Hepatocyte (in vitro differentiated cells): ENCODE results near the gene FAM110A. TPM values are rescaled to one million over a fixed set of nuclear protein-coding genes. Genes with fewer than 3 reads are reported as not detected.

Experiments
- DNase-seq: peaks from one replicate; pipeline ENCODE4 v3.0.0-alpha.2; 2016; ENCODE audit warnings: low spot score
- H2AFZ ChIP-seq: fragments of 200-600 bp; sonication (generic); 2 replicates; pipeline ENCODE4 v1.6.0; 2016; ENCODE audit warnings: antibody characterized with exemption, mild to moderate bottlenecking
- H3K27ac ChIP-seq: fragments of 200-600 bp; sonication (generic); 2 replicates; pipeline ENCODE4 v1.5.1; 2016; ENCODE audit warnings: mild to moderate bottlenecking
- H3K27me3 ChIP-seq: fragments of 200-600 bp; sonication (generic); 2 replicates; pipeline ENCODE4 v1.6.1; 2016
- H3K36me3 ChIP-seq: fragments of 200-600 bp; sonication (generic); replicated peaks from 2 replicates; pipeline ENCODE4 v1.5.1; 2016; ENCODE audit warnings: low read depth; ENCODE audit not compliant: insufficient read depth
- H3K4me1 ChIP-seq: fragments of 200-600 bp; sonication (generic); 2 replicates; pipeline ENCODE4 v1.5.1; 2016; ENCODE audit warnings: mild to moderate bottlenecking, moderate library complexity; ENCODE audit not compliant: insufficient read depth
- H3K4me2 ChIP-seq: fragments of 200-600 bp; sonication (generic); 2 replicates; pipeline ENCODE4 v1.6.0; 2016
- H3K4me3 ChIP-seq: fragments of 200-600 bp; sonication (generic); 2 replicates; pipeline ENCODE4 v1.5.1; 2016; ENCODE audit warnings: mild to moderate bottlenecking
- H3K79me2 ChIP-seq: fragments of 200-600 bp; sonication (generic); 2 replicates; pipeline ENCODE4 v1.6.0; 2017; ENCODE audit warnings: mild to moderate bottlenecking
- H3K9me2 ChIP-seq: fragments of 200-600 bp; sonication (generic); replicated peaks from 2 replicates; pipeline ENCODE4 v1.6.0; 2017; ENCODE audit warnings: mild to moderate bottlenecking; ENCODE audit not compliant: insufficient read depth
- H3K9me3 ChIP-seq: fragments of 200-600 bp; sonication (generic); 2 replicates; pipeline ENCODE4 v1.5.1; 2016; ENCODE audit warnings: low read depth, mild to moderate bottlenecking
- H4K20me1 ChIP-seq: fragments of 200-600 bp; sonication (generic); 2 replicates; pipeline ENCODE4 v1.6.0; 2016; ENCODE audit warnings: mild to moderate bottlenecking; ENCODE audit not compliant: insufficient read depth, poor library complexity, severe bottlenecking
- CTCF ChIP-seq: fragments of 200-600 bp; sonication (generic); IDR thresholded peaks from 2 replicates; pipeline ENCODE4 v1.5.1; 2016; ENCODE audit warnings: antibody characterized with exemption, mild to moderate bottlenecking; ENCODE audit not compliant: poor library complexity
- EZH2 ChIP-seq: fragments of 200-600 bp; sonication (generic); IDR thresholded peaks from 2 replicates; pipeline ENCODE4 v1.6.1; 2016; ENCODE audit warnings: antibody characterized with exemption, mild to moderate bottlenecking, borderline replicate concordance
- EZH2phosphoT487 ChIP-seq: fragments of 200-600 bp; sonication (generic); IDR thresholded peaks from one replicate; pipeline ENCODE4 v1.6.1; 2018; ENCODE audit warnings: antibody characterized with exemption, mild to moderate bottlenecking, low read depth, moderate library complexity; ENCODE audit not compliant: unreplicated experiment, severe bottlenecking
- WGBS: methylation state at CpG from one replicate; pipeline ENCODE4 v1.1.6; 2016; ENCODE audit warnings: low lambda C conversion rate; ENCODE audit errors: missing lambda C conversion rate; 5-methylcytosine and 5-hydroxymethylcytosine counted together
- polyA plus RNA-seq: library from polyadenylated mRNA; unstranded; fragments of >200 nt; fragmentation: Nextera tagmentation; extraction: Ambion mirVana; gene quantifications from 2 replicates; pipeline ENCODE4 v1.2.1, GENCODE V29; 2016
- total RNA-seq: library from RNA; depleted of rRNA; stranded (reverse); fragments of >200 nt; gene quantifications from 2 replicates; pipeline ENCODE4 v1.2.3, GENCODE V29; 2014

FAM110A gene
- total and polyA plus RNA-seq, 2 experiments from 2014 or later, result 4.6 to 6.1 TPM

DNA sequence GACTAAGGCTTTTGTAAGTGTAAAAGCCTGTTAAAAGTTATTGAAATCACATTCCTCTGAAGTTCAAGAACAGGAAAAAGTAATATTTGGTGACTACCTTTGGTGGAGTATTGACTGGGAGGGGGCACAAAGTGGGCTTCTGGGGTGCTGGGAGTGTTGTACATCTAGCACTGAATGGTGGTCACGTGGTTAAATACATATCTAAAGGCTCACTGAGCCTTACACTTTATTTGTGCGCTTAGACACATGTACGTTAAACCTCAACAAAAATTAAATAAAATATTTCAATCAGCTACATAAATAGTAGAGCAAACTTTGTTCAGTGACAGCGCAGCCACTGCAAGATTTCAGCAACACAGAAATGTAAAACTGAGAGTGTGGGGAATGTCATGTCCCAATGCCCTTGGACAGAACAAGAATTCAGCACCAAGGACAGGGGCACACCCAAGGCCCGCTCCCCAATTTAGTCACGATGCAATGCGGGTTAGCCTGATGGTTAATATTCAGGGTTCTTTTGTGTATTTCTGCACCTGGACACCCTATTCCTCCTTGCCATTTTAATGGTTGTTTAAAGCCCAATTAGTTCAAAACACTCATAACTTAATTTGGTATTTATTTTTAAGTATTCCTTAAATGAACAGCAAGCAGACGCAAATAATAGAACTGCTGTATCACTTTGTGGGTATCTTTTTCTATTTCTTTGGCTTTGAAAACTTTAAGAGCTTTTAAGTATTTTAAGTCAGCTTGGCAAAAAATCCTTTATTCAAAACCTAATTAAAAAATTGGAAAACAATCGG lies 45.2 kb downstream of the FAM110A start:
- WGBS, result 54% methylated on average over 9 of the region's 9 CpGs
- no peak overlapping the region for H2AFZ ChIP-seq
- no peaks in the 10 kb centered on the region for H3K79me2 ChIP-seq
- H3K27me3 ChIP-seq, result no peaks in the 10 kb centered on the region
- no peaks in the 10 kb centered on the region for H3K9me3 ChIP-seq
- no peak overlapping the region for H3K4me2 ChIP-seq
- DNase-seq, result peak; percentile 65
- no peak overlapping the region for H3K4me3 ChIP-seq
- H4K20me1 ChIP-seq, result no peaks in the 10 kb centered on the region
- H3K27ac ChIP-seq, result no peak overlapping the region
- H3K9me2 ChIP-seq, result no peaks in the 10 kb centered on the region
- TF ChIP-seq EZH2, result no peak
- no peak for TF ChIP-seq EZH2phosphoT487
- no peak for TF ChIP-seq CTCF
- H3K36me3 ChIP-seq, result no peaks in the 10 kb centered on the region
- no peaks in the 10 kb centered on the region for H3K4me1 ChIP-seq

DNA sequence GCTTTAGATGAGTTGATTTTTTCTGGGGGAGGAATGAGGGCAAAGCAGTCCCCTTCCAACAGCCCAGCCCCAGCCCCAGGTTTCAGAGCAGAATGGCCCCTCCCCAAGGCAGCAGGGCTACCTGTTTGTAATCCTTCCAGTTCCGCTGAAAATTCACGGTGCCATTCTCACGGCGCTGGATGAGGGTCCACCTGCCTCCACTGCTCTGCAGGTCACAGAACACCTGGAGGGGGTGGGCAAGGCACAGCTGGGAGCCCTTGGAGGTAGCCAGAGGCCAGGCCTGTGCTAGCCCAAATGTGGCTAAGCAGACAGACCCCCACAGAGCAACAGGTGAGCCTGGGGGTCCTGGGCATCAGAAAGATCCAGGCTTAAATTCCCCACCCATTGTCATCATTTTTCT lies 46.1 kb downstream of the FAM110A start:
- no peak overlapping the region for H3K4me3 ChIP-seq
- DNase-seq, result no peak
- WGBS, result 75% methylated on average over 4 of the region's 4 CpGs
- TF ChIP-seq EZH2 (no peak), CTCF (no peak), EZH2phosphoT487 (no peak)
- H3K4me2 ChIP-seq, result no peak overlapping the region
- H3K9me2 ChIP-seq, result no peaks in the 10 kb centered on the region
- H3K4me1 ChIP-seq, result no peaks in the 10 kb centered on the region
- H2AFZ ChIP-seq, result no peak overlapping the region
- no peaks in the 10 kb centered on the region for H3K27me3 ChIP-seq
- H3K36me3 ChIP-seq, result no peaks in the 10 kb centered on the region
- H3K9me3 ChIP-seq, result no peaks in the 10 kb centered on the region
- H4K20me1 ChIP-seq, result no peaks in the 10 kb centered on the region
- no peaks in the 10 kb centered on the region for H3K79me2 ChIP-seq
- no peak overlapping the region for H3K27ac ChIP-seq

DNA sequence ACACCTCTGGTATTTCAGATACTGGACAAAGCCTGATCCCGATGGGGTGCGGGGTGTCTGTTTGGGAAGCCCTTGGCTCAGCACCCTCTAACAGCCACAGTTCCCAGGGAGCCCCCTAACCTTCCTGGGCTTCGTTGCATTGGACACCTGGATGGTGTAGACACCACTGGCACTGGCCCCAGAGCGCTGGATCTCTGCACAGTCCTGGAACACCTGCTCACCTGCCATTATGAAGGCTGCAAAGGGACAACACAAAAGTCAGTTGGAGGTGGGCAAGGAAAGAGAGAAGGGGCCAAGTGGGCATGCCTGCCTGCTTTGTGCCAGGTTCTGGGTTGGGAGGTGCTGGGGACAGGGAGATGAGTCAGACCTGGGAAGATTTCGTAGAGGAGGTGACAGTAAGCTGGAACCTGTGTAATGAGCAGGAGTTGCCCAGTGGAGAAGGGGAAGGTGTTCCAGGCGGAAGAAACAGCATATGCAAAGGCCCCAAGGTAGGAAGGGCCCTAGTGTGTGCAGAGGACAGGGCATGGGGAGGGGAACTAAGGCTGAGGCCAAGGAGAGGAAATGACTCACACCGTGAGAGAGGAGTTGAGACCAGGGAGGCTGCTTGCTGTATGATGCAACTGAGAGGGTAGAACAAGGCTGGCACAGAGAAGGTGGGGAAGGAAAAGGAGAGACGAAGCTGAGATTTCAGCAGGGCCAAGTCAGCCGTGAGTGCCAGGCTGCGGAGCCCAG lies 47.7 kb downstream of the FAM110A start:
- WGBS, result 74% methylated on average over 10 of the region's 10 CpGs
- Histone ChIP-seq H3K27ac (no peak overlapping the region), H3K79me2 (no peaks in the 10 kb centered on the region)

More for the DNA sequence above, 47.7 kb downstream of the FAM110A start:
- no peak for DNase-seq
- H4K20me1 ChIP-seq, result no peaks in the 10 kb centered on the region
- H3K4me3 ChIP-seq, result no peak overlapping the region
- H3K9me2 ChIP-seq, result no peaks in the 10 kb centered on the region
- H3K9me3 ChIP-seq, result no peaks in the 10 kb centered on the region
- no peaks in the 10 kb centered on the region for H3K36me3 ChIP-seq
- TF ChIP-seq EZH2, result no peak
- TF ChIP-seq EZH2phosphoT487, result no peak
- TF ChIP-seq CTCF, result no peak
- no peak overlapping the region for H3K4me2 ChIP-seq
- peaks cover 7% of the 10 kb centered on the region for H3K27me3 ChIP-seq
- H2AFZ ChIP-seq, result no peak overlapping the region
- H3K4me1 ChIP-seq, result no peaks in the 10 kb centered on the region
